OCI-LY3 (cell line): Measurements from ENCODE around the gene HIP1.
"Not testable (repeated sequence)": the region's sequence is repeated elsewhere in the genome, so short reads cannot be mapped to it uniquely, and the experiment has no call there.

Source experiments
- H2AFZ ChIP-seq: fragments of 200-600, 300-600 bp; shearing (Covaris generic); 2 replicates; pipeline ENCODE4 v1.6.0; 2014; ENCODE audit warnings: antibody characterized with exemption, low read depth, low read length
- H3K27ac ChIP-seq: fragments of 200-600, 300-600 bp; sonication (generic); 2 replicates; pipeline ENCODE4 v1.5.1; 2014; ENCODE audit warnings: mild to moderate bottlenecking, low read length, moderate library complexity, mixed read lengths
- H3K27me3 ChIP-seq: fragments of 200-600, 300-600 bp; sonication (generic); 2 replicates; pipeline ENCODE4 v1.6.1; 2014; ENCODE audit warnings: low read depth, low read length, mixed read lengths
- H3K36me3 ChIP-seq: fragments of 200-600, 300-600 bp; sonication (generic); replicated peaks from 2 replicates; pipeline ENCODE3; 2014; ENCODE audit warnings: low read depth, low read length, mixed read lengths
- H3K4me1 ChIP-seq: fragments of 300-600, 200-600 bp; sonication (generic); 2 replicates; pipeline ENCODE4 v1.6.1; 2014; ENCODE audit warnings: low read length, mixed read lengths
- H3K4me2 ChIP-seq: fragments of 200-600, 300-600 bp; sonication (generic); 2 replicates; pipeline ENCODE4 v1.6.1; 2014; ENCODE audit warnings: low read length, mixed read lengths
- H3K4me3 ChIP-seq: fragments of 300-600, 200-600 bp; sonication (generic); 2 replicates; pipeline ENCODE4 v1.5.1; 2014; ENCODE audit warnings: antibody characterized with exemption, mild to moderate bottlenecking, low read length, moderate library complexity
- H3K79me2 ChIP-seq: fragments of 300-600, 200-600 bp; shearing (Covaris generic); 2 replicates; pipeline ENCODE4 v1.6.1; 2014; ENCODE audit warnings: mild to moderate bottlenecking, low read length, mixed read lengths
- H3K9ac ChIP-seq: fragments of 300-600, 200-600 bp; shearing (Covaris generic); 2 replicates; pipeline ENCODE4 v1.6.0; 2014; ENCODE audit warnings: mild to moderate bottlenecking, low read length, moderate library complexity
- H3K9me3 ChIP-seq: fragments of 200-600, 300-600 bp; shearing (Covaris generic); 2 replicates; pipeline ENCODE4 v1.6.1; 2014; ENCODE audit warnings: low read length, mixed read lengths; ENCODE audit not compliant: insufficient read depth
- H4K20me1 ChIP-seq: fragments of 200-600, 300-600 bp; sonication (generic); 2 replicates; pipeline ENCODE4 v1.6.1; 2016; ENCODE audit warnings: low read length, mixed read lengths; ENCODE audit not compliant: insufficient read depth
- CTCF ChIP-seq: fragments of 200-600, 300-600 bp; sonication (generic); IDR thresholded peaks from 2 replicates; pipeline ENCODE4 v1.5.1; 2014; ENCODE audit warnings: antibody characterized with exemption, low read length, low read depth
- EZH2phosphoT487 ChIP-seq: fragments of 200-600 bp; shearing (Covaris generic); IDR thresholded peaks from 2 replicates; pipeline ENCODE4 v1.6.1; 2018; ENCODE audit warnings: antibody characterized with exemption, mixed run types, low read depth

Gene HIP1

DNA sequence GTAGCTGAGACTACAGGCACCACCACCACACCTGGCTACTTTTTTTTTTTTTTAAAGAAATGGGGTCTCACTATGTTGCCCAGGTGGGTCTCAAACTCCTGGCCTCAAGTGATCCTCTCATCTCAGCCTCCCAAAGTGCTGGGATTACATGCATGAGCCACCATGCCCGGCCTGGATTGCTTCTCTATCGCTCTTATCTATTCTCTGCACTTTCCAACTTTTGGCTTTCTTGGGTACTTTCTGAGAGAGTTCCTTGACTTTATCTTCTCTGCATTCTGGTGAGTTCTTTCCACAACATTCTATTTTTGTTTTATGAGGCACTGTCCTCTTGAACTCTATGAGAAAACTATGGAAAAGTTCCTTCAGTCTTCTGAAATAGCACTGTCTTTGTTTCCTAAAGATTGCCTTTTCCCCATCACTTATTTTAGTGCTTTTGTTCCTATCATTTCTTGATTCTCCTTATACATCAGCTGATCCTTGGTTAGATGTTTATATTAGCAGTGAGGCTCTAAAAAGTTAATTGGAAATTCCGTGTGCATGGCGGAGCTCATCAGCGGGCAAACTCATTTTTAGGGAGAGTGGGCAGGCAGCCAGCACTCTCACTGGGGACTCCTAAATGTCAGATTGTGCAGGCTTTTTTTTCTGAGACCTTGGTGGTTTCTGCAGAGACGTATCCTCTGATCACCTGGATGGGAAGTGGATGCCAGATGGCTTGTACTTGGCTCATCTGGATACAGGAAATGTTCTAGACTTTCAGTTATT lies 43.9 kb downstream of the HIP1 start:
- H3K36me3 ChIP-seq: no peaks in the 10 kb centered on the region
- no peaks in the 10 kb centered on the region for H3K9me3 ChIP-seq
- no peak overlapping the region for H3K27ac ChIP-seq
- no peaks in the 10 kb centered on the region for H3K79me2 ChIP-seq
- no peak overlapping the region for H3K9ac ChIP-seq
- H3K27me3 ChIP-seq: peaks cover 32% of the 10 kb centered on the region
- no peak for TF ChIP-seq EZH2phosphoT487
- no peak for TF ChIP-seq CTCF
- peaks cover 8% of the 10 kb centered on the region; the same call in 1 of the 2 replicates for H3K4me1 ChIP-seq
- no peak overlapping the region for H3K4me3 ChIP-seq
- H3K4me2 ChIP-seq: no peak overlapping the region
- no peaks in the 10 kb centered on the region for H4K20me1 ChIP-seq
- H2AFZ ChIP-seq: no peak overlapping the region

DNA sequence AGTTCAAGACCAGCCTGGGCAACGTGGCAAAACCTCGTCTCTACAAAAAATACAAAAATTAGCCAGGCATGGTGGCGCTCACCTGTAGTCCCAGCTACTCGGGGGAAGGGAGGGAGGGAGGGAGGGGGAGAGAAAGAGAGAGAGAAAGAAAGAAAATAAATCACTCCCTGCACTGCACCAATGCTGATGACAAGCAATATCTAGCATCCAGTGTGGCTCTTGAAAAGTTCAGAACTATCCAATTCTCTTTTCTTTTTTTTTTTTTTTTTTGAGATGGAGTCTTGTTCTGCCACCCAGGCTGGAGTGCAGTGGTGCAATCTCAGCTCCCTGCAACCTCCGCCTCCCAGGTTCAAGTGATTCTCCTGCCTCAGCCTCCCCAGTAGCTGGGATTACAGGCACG lies 45.1 kb downstream of the HIP1 start:
- not testable (repeated sequence) for H3K79me2 ChIP-seq, H4K20me1 ChIP-seq, H3K9me3 ChIP-seq, H3K4me2 ChIP-seq, H3K27ac ChIP-seq, H3K36me3 ChIP-seq, H3K9ac ChIP-seq, H3K4me1 ChIP-seq, H3K4me3 ChIP-seq, H2AFZ ChIP-seq
- peaks cover 36% of the 10 kb centered on the region for H3K27me3 ChIP-seq

DNA sequence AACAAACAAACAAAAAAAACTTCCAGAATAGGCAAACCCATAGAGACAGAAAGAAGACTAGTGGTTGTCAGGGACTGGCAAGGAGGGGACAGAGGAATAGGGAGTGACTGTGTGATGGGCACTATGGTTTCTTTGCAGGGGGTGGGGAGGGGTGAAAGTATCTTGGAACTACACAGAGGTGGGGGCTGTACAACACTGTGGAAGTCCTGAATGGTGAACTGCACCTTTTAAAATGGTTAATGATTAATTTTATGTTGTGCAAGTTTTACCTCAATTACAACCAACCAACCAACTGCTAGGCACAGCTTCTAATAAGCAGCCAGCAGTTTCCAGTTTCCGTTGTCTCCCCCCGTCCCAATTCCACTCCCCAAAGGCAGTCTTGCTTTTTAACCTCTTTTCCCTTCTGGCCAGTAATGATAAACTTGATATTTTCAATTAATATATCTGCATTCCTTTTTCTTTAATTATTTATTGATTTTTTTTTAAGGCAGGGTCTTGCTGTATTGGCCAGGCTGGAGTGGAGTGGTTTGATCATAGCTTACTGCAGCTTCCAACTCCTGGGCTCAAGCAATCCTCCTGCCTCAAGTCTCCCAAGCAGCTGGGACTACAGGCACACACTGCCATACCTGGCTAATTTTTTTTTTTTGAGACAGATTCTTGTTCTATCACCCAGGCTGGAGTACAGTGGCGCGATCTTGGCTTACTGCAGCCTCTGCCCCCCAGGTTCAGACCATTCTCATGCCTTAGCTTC lies 46.8 kb downstream of the HIP1 start:
- Histone ChIP-seq H3K36me3 (no peaks in the 10 kb centered on the region), H4K20me1 (no peaks in the 10 kb centered on the region), H3K27ac (no peak overlapping the region), H3K4me3 (no peak overlapping the region), H3K4me1 (peaks cover 14% of the 10 kb centered on the region; the same call in 1 of the 2 replicates), H3K27me3 (peaks cover 43% of the 10 kb centered on the region), H3K4me2 (no peak overlapping the region), H3K79me2 (no peaks in the 10 kb centered on the region), H2AFZ (no peak overlapping the region), H3K9ac (no peak overlapping the region), H3K9me3 (no peaks in the 10 kb centered on the region)
- TF ChIP-seq EZH2phosphoT487: no peak
- no peak for TF ChIP-seq CTCF

DNA sequence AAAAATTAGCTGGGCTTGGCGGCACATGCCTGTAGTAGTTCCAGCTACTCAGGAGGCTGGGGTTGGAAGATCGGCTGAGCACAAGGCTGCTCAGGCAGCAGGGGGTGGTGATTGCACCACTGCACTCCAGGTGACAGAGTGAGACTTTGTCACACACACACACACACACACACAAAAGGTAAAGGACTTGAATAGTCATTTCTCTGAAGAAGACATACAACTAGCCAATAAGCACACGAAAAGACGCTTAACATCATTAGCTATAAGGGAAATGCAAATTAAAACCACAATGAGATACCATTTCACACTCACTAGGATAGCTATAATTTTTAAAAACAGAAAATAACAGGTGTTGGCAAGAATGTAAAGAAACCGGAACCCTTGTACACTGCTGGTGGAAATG lies 48.6 kb downstream of the HIP1 start:
- H3K79me2 ChIP-seq: no peaks in the 10 kb centered on the region
- peaks cover 43% of the 10 kb centered on the region for H3K27me3 ChIP-seq
- no peak overlapping the region for H3K27ac ChIP-seq
- H3K4me3 ChIP-seq: no peak overlapping the region
- H3K4me1 ChIP-seq: peaks cover 14% of the 10 kb centered on the region; the same call in 1 of the 2 replicates
- no peak overlapping the region for H3K9ac ChIP-seq
- H3K4me2 ChIP-seq: no peak overlapping the region
- no peak for TF ChIP-seq EZH2phosphoT487
- no peak for TF ChIP-seq CTCF
- H4K20me1 ChIP-seq: no peaks in the 10 kb centered on the region
- H3K9me3 ChIP-seq: no peaks in the 10 kb centered on the region
- H3K36me3 ChIP-seq: no peaks in the 10 kb centered on the region
- H2AFZ ChIP-seq: no peak overlapping the region
